ENCODE results near the gene ENOX1.

The ENOX1 gene

DNA sequence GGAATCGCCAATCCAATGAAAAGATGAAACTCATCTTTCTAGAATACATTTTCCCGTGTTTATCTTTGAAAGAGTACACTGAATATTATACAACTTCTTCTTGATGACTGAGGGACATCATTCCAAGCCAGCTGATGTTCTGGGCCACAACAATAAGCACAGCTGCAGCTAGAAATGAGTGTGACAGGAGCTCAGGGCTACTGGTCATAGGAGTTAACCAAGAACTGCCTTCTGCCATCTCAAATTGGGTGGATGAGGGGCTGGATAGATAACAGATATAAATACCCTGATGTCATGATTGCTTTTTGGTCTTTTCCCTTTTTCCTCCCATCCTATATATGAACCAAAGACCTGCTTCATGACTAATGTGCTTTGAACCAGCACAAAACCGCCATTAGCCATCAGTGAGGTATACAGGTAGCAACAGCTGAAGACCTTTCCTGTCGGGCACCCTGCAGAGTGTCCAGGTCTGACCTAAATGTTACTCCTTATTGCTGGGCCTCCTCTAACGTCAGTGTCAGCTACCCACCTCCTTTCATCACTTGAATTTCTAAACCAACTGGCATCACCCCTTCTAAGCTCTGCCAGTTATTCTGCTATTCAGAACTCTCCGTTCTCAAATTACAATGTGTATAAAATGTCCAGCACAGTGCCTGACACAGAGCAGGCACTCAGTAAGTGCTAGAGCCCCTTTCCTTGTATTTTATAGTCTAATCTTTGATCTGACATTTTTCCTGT lies 178.2 kb downstream of the ENOX1 start:
- DNase-seq (ENCODE audit: low read depth) = no peak

DNA sequence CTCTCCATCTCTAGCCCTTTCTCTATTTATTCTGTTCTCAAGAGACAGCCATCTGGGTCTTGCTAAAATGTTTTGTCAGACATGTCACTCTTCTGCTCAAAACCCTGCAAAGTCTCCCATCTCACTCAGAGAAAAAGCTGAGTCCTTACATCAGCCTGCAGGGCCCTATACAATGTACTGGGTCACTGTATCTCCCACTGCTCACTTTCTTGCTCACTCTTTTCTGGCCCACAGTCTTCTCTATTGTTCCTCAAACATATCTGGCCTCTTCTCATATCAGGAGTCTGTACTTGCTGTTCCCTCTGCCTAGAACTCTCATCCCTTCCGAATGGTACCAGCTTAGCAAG lies 189.2 kb downstream of the ENOX1 start:
- DNase-seq (ENCODE audit: low read depth) = no peak

- DNase-seq (ENCODE audit: low read depth) = no peak
These were observed 189.7 kb downstream of the ENOX1 start for GRCh38 chr13:43596924-43597598.

- no peak for DNase-seq (ENCODE audit: low read depth)
These were observed 190.8 kb downstream of the ENOX1 start for GRCh38 chr13:43596006-43596405.

- DNase-seq (ENCODE audit: low read depth) = no peak
These were observed 199.4 kb downstream of the ENOX1 start for GRCh38 chr13:43587376-43587775.

DNA sequence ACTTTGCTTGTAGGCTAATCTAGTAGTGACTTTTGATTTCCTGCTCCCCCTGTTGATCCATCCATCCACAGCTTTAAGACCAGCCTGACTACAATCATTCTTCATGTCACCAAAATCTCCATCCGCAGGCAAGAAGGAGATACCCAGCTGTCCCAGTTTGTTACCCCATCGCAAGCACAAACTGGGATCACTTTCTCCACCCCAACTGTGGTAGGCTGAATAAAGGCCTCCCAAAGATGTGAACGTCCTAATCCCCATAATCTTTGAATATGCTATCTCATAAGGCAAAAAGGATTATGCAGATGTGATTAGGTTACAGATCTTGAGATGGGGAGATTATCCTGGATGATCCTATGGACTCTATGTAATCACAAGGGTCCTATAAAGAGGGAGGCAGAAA lies 202.0 kb downstream of the ENOX1 start:
- no peak for DNase-seq (ENCODE audit: low read depth)

DNA sequence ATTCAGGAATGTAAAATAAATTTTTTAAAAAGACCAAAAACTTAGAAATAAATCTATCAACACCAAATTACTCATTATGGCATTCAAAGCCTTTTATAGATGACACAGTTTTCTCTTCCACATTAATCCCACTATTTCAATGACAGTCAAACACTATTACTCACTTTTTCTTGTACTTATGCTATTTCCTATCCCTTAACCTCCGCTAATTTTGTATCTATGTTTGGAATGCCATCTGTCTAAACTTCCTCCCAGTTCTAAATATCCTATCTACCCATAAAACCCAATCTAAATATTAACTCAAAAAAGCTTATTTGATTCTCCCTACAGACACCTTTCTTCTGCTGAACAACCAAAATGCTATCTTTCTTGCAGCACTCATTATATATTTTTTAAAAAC lies 203.5 kb downstream of the ENOX1 start:
- no peak for DNase-seq (ENCODE audit: low read depth)

DNA sequence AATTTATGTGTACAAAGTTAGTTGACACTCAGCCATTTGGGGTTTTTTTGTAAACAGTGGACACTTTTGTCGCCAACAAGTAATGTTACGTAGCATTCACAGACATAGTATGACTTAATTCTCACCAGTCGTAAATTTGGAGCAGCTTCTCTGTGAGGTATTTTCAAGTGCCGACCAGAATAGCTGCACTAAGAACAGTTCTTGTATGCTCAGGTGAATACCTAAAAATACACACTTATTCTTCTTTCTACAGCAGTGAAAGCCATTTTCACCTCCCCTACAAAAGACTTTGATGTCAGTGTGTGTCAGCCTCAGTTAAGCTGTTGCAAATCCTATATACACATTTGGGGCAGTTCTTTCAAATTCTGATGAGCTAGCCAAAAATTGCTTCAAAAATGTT lies 206.5 kb downstream of the ENOX1 start:
- no peak for DNase-seq (ENCODE audit: low read depth)

GRCh38 chr13:43579321-43579720 lies 207.5 kb downstream of the ENOX1 start:
- DNase-seq (ENCODE audit: low read depth) = no peak

GRCh38 chr13:43574605-43575004 lies 212.2 kb downstream of the ENOX1 start:
- no peak for DNase-seq (ENCODE audit: low read depth)

DNA sequence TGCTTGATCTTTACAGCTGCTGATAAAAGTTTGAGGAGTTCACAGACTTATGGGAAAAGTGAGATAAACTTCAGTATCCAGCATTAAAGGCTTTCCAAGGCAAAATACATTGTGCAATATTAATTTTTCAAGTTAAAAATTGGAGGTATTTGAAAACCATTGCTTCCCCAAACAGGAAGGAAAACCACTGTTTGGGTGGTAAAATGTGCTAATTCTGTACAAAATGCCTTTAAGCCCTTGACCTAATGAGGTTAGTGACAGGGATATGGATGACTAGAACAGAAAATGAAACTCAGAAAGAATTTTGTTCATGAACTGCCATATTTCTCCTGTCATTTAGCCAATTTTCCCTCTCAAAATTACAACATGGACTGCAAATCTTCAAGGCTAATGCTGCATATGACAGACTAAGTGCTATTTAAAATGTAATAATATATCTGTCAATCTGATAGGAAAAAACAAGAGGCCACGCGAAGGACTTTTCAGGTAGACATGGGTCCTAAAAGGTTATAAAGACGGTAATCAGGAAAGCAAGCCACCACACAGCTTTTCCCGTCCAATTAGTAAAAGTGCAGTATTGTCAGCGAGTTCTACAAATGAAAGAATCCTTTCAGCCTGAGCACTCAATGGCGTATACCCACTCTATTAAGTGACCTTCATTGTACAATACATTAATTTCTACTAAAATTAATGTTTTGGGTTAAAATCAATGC lies 212.8 kb downstream of the ENOX1 start:
- no peak for DNase-seq (ENCODE audit: low read depth)

DNA sequence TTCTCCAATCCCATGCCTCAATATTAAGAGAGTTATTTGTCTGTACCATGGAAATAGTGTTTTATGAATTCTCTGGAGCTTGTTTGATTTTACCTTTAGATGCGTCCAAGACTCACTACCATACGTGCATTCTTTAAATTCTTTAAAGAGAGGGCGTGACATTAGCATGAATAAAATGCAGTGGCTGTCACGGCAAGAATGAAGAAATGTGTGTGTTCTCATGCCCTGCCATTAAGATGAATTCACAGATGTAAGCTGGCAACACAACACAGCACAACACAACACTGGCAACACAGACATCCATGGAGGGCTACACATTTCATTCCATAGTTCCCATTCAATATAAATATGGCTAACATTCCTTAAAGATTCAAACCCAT lies 213.4 kb downstream of the ENOX1 start:
- no peak for DNase-seq (ENCODE audit: low read depth)

- DNase-seq (ENCODE audit: low read depth) = no peak
These were observed 214.0 kb downstream of the ENOX1 start for GRCh38 chr13:43572656-43573360.

DNA sequence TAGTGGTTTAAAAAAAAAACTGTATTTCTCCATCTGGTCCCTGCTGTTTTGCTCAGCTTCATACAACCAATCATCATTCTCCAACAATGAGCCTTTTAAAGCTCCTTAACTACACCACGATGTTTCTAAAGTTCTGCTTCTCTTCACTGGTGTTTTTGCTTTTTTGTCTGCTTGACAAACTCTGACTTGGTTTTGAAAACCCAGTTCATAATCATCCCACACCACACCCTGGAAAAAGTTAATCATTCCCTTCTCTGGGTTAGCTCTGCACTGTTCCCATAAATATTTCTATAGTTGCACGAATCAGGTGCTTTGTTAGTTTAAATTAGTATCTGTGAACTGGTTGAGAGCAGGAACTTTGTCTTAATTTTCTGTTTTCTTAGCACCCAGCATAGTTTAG lies 217.1 kb downstream of the ENOX1 start:
- no peak for DNase-seq (ENCODE audit: low read depth)

GRCh38 chr13:43567608-43568007 lies 219.2 kb downstream of the ENOX1 start:
- no peak for DNase-seq (ENCODE audit: low read depth)

DNA sequence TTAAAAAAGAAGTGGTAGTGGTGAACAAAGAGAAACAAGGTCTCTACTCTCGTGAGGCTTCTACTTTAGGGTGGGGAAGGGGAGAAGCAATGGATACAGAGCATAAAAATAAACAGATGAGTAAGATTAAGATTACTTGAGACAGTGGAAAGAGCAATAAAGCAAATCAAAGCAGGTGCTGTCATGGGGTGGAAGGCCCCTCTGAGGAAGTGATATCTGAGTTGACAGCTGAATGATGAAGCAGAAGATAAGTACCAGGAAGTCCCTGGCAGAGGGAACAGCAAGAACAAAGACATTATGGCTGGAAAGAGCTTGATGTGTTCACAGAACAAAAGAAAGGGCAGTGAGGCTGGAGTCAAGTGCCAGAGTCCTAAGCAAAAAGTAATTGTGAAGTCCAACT lies 221.8 kb downstream of the ENOX1 start:
- DNase-seq (ENCODE audit: low read depth) = no peak

DNA sequence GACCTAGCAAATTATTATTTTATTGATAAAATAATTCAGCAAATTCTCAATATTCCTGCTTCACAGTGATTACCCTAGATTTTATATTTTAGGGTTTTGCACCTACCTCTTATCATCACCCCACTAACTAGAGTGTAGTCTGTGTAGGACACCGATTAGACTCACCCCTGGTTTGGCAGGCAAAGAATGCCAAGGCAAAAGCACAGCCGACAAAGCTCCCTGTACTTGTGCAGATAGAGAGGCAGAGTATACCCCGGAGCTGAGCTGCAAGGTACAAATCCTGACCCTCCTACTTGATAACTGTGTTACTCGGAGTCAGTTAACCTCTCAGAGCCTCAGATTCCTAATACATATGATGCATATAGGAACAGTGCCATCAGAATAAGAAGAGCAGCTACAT lies 225.7 kb downstream of the ENOX1 start:
- DNase-seq (ENCODE audit: low read depth) = no peak

DNA sequence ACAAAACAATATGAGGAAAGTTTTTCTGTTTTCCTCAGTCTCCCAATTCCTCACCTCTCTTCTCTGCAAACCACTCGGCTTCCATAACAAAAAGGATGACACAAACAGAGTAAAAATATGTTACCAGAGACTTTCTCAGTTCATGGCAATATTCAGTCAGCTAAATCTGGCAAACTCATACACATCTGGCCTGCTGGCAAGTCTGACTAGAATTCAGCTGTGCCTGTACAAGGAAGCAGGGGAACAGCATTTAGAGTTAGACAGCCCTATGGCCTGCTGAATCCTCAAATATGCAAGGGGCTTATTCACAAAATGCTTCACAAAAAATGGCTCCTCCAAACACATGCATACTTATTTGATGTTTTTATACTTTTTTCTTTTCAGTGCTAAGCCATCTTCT lies 227.8 kb downstream of the ENOX1 start:
- DNase-seq (ENCODE audit: low read depth) = no peak

GRCh38 chr13:43558326-43558725 lies 228.4 kb downstream of the ENOX1 start:
- DNase-seq (ENCODE audit: low read depth) = no peak

DNA sequence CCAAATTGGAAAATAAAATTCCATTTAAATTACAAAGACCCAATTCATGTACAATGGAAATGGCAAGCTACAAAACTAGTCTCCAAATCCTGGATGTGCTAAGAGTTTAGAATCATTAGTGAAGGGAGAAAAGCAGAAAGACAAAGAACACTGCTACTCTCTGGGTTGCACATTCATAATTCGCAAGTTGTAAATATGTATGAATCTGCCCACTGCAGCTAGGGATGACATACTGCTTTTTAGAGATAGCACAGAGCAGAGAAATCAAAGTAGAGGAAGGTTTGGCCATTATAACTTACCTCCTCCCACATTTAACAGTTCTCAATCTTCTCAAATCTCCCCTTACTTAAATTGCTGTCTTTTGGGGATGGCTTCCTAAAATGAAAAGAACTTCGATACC lies 231.1 kb downstream of the ENOX1 start:
- DNase-seq (ENCODE audit: low read depth) = no peak

GRCh38 chr13:43551897-43552456 lies 234.8 kb downstream of the ENOX1 start:
- DNase-seq (ENCODE audit: low read depth) = no peak

DNA sequence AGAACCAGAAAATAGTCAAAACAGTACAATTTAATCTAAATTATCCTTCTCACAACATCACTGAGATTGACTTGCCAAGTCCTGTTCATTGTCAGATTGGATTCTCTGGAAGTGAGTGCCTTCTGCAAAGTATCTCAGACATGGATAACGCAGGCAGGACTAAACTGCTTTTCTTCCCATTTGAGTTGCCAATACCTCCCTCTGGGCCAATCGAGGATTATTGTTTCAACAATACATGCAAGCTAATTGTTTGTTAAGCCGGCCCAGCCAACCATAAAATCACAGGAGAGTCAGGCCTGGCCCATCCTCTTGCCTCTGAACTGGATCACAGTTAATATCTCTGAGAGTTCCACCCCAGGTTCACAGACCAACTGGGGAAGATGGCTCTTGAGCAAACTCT lies 240.0 kb downstream of the ENOX1 start:
- no peak for DNase-seq (ENCODE audit: low read depth)

DNA sequence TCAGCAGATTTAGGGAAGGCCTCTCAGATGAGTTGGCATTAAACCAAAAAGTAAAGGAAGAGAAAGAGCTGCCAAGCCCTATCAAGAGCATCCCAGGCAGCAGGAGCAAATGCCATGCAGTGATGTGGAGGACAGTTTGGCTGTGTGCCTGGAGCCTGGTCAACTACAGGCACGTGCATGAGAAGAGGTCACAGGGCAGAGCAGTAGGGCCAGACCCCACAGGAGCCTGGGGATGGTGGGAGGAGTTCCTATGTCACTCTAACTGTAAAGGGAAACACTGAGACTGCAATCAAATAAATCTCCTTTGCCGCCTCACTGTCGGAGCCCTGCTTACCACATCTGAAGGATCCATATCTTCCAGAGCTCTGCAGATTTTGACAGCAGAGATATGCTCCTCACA lies 240.5 kb downstream of the ENOX1 start:
- no peak for DNase-seq (ENCODE audit: low read depth)
